Activated T-cell treated with anti-CD3 and anti-CD28 coated beads, Interleukin-2, amount 50 U/mL, for 48 hours (primary cell): ENCODE measurements around the gene GUCY1A2.
"Not testable (repeated sequence)": the region's sequence is repeated elsewhere in the genome, so short reads cannot be mapped to it uniquely, and the experiment has no call there.

Experiments used
- DNase-seq, 2 experiments: peaks; one replicate each; pipeline ENCODE4 v3.0.0-alpha.2; 2020

The GUCY1A2 gene, protein sequence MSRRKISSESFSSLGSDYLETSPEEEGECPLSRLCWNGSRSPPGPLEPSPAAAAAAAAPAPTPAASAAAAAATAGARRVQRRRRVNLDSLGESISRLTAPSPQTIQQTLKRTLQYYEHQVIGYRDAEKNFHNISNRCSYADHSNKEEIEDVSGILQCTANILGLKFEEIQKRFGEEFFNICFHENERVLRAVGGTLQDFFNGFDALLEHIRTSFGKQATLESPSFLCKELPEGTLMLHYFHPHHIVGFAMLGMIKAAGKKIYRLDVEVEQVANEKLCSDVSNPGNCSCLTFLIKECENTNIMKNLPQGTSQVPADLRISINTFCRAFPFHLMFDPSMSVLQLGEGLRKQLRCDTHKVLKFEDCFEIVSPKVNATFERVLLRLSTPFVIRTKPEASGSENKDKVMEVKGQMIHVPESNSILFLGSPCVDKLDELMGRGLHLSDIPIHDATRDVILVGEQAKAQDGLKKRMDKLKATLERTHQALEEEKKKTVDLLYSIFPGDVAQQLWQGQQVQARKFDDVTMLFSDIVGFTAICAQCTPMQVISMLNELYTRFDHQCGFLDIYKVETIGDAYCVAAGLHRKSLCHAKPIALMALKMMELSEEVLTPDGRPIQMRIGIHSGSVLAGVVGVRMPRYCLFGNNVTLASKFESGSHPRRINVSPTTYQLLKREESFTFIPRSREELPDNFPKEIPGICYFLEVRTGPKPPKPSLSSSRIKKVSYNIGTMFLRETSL

DNA sequence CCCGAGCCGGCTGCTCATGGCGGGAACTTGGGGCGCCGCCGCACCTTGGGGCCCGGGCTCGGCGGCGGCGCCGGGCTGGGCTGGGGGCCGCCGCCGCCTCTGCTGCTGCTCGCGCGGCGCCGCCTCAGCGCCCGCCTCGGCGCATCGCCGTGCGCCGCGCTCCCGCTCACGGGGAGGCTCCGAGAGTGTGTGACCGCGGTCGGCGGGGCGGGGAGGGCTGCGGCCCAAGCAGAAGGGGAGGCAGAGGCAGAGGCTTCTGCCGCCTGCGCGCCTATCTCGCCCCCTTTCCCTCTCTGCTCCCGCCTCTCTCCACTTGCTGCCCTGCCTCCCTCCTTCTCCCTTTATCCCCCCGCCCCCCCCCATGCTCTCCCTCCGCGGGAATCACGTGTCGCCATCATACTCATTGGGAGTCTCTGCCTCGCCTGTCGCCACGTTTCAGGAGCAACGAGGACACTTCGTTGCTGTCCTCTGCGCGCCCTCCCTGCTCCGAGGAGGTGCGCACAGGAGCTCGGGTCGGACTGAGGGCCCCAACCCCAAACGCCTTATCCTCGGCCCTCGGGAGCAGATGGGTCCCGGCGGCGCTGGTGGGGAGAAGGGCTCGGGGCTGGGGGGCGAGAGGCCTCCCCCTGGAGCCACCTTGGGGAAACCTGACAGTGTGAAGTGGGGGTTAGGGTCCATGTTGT lies at the start of gene GUCY1A2:
GUCY1A2 (minus strand) TSS at position 258 of the 683 bp plus-strand sequence. CDS start 421 bp downstream, outside the sequence.
- peak in 1 of 2 experiments; percentile 15 for DNase-seq

DNA sequence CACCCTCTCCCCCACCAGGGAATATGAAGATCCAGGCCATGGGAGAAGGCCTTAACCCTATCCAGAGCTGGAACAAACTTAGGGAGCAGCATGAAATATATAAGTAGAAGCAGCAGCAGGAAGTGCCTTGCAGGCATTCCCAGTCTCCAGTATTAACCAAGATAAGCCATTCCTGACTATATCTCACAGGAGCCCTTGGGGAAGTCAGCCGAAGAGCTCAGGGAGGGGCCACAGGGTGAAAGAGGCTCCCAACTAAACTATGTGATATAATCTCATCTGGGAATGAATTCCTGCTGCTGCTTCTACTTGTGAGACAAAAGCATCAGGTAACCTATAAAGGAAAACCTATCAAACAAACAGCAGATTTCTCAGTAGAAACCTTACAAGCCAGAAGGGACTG lies 36.1 kb upstream of the GUCY1A2 start:
- DNase-seq, result no peak

DNA sequence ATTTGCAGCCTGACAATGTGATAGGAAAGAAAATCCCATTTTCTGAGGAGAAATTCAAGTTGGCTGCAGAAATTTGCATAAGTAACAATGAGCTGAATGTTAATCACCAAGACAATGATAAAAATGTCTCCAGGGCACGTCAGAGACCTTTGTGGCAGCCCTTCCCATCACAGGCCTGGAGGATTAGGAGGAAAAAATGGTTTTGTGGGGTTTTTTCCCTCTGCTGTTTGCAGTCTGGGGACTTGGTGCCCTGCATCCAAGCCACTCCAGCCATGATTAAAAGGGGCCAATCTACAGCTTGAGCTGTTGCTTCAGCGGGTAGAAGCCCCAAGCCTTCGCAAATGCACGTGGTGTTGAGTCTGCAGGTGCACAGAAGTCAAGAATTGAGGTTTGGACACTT lies 33.1 kb upstream of the GUCY1A2 start:
- not testable (repeated sequence) for DNase-seq

DNA sequence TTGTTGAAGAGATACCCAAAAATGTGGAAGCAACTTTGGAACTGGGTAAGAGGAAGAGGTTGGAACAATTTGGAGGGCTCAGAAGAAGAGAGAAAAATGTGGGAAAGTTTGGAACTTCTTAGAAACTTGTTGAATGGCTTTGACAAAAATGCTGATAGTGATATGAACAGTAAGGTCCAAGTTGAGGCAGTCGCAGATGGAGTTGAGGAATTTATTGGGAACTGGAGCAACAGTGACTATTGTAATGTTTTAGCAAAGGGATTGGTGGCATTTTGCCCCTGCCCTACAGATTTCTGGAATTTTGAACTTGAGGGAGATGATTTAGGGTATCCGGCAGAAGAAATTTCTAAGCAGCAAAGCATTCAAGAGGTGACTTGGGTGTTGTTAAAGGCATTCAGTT lies 32.6 kb upstream of the GUCY1A2 start:
- not testable (repeated sequence) for DNase-seq

DNA sequence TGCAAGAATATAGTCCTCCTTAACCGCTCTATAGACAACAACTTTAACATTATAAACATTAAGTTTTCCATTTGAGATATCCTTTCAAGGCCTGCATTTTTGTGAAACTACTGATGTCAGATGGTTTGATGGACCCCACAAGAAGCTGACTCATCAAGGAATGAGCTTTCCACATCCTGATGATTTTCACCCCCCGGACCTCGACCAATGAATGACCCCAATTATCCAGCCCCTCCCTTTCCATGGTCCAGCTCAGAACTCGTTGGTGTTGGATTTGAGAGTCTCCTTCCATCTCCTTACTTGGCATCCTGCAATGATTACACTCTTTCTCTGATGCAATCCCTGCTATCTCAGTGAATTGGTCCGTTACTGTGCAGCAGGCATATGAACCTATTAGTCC lies 31.8 kb upstream of the GUCY1A2 start:
- DNase-seq, result no peak

DNA sequence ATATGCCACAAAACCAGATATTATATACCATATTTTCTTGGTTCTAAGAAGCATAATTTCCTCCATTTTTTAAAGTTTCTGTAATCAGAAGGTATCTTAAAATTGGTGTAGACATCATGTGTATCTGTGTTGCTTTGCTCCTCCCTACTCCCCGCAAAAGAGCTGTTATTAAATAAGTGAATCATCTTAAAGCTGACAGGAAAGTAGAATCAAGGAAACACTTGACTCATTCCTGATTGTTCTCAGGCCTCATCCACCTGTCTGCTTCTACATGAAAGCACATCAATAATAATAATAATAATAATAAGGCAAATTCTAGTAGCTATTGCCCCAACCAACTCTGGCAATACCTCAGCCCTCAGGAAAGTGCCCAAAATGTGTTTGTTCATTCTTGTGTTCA lies 26.2 kb upstream of the GUCY1A2 start:
- no peak for DNase-seq

DNA sequence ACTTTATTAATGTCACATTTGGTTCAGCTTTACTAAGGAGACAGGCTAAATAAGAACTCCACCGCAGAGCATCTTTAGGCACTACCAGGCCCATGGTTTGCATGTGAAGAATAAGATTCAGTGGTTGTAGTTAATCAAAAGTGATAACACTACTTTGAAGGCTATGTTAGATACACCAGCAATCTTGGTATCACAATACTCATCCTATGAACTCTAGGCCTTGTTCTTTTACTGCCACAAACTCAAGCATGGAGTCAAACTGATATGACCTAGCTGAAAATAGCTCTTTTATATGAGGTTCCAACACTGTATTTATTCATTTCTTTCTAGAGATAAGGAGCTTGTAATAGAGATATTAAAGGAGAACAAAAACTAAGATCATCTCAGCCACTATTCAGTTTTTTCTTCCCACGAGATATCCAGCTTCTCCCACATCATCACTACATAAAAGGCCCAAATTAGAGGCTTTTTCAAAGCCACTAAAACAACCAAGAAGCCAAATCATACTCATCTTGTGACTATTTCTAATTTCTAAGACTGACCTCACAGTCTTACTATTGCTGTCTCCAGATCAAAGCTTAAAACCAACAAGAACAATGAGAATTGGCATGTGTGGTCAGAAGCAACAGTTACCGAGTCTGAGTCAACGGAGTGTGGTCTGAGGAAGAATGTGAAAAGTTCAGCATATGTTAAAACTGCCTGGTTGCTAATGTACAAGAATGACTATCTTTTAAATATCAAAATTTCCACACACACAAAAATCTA lies 25.1 kb upstream of the GUCY1A2 start:
- DNase-seq, result no peak

DNA sequence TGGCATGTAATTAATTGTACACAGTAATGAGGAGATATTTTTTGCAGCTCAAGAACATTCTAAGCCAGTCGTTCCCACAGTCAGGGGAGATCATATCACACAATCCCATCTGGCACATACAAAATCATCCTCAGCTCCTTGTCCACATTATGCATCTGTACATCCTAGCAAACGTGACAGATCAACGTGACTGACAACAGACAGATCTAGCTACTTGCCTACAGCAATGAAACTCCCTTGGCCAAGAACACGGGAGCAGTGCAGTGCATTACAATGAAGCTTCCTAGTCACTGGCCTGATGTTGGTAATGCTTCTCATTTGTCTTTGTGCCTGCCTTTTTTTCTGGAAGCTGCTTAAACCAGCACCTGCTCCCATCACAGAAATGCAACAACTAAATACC lies 24.5 kb upstream of the GUCY1A2 start:
- no peak for DNase-seq

DNA sequence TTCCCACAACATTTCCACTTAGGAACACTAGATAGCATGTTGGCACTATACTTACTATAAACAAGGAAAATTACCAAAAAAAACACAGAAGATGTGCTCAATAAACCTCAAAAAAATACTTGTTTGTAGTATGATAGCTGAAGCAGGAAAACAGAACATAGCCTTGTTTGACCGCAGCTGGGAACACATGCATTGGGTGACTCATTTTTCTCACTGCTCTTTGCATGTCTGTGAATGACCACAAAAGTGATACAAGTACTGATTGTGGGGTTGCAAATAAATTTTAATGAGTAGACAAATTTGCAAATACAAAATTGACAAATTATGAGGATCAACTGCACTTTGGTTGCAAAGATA lies 22.8 kb upstream of the GUCY1A2 start:
- no peak for DNase-seq

DNA sequence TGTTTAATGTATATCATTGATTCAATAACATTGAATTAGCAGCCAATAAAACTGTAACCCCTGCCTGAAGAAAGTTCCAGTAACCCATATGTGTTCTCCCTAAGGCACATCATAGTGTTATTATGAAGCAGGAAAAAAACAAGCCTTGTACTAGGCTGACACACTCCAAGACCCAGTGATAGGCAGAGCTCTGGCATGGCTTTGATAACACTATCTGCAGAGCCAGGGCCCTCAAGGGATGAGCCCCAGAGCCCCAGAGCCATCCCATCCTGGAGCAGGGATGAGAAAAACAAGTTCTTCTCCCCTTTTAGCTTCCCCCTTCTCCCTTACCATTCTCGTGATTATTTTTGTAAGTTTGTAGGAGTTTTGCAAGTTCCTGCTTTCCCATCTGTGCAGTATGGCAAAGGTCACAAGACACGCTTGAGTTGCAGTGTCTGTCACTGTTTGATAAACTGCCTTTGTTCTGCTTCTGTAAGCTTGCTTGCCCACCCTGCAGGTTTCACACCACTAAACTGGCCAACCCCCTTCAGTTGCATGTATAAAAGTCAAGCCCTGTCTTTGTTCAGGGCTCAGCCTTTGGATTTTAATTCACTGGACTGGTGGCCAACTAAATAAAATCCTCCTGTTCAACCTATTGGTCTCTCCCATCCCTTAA lies 22.3 kb upstream of the GUCY1A2 start:
- no peak for DNase-seq

DNA sequence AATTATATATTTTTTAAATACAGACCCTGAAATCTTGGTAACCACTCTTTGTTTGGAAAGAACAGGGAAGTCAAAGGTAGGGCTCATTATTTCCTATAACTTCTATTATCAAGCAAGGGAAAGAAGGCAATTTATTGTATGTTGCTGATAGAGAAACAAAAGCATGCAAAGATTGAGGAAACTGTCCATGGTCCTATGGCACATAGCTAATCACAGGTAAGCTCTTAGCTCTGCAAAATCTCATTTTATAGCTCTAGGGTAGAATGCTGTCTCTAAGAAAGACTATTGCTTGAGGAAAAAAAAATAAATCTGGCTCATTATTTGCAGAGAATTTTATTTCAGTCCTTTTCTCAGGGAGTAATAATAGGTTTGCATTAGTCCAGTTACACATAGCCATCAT lies 7.4 kb upstream of the GUCY1A2 start:
- no peak for DNase-seq

DNA sequence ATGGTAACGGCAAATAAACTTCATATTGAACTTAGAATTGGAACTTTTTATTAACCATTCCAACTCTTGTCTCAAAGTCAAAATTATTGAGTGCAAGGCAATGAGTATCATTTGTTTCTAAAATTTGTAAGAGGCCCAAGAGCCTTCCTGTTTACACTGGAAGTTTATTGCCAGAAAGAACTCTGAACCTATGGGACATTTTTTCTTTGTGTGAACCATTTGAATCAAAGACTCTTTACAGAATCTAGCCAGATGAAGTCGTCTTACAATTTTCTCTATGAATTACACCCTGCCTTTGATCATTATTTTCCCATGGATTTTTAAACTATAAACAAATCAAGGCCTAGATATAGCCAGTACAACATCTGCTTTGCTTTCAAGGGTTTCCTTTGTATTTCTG lies 2.3 kb upstream of the GUCY1A2 start:
- DNase-seq, result no peak

DNA sequence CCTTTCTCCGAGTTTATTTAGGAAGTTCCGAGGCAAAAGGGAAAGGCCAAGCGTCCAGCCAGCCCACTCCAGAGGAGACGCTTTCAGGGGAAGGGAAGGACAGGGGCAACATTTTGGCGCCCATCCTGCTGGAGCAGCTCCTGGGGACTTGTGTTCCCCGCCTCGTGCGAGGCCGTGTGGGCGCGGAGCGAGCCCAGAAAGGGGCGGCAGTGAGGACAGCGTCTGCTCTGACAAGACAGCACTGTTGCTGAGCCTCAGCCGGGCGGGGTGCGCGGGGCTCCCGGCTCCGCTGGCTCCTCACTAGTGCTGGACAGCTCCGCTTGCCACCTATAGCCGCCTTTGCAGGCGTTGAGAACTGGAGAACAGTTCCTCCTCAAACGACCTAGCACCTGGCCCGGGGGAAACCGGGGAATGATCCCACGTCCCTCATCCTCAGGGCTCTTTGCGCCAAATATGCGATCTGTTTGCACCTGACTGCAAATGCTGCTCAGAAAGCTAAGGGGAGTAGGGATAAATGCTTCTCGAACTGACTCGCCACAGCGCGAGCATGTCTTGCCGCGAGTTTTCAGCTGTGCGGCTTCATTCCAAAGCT lies 722 bp upstream of the GUCY1A2 start:
- DNase-seq, result peak; percentile 18 to 21

DNA sequence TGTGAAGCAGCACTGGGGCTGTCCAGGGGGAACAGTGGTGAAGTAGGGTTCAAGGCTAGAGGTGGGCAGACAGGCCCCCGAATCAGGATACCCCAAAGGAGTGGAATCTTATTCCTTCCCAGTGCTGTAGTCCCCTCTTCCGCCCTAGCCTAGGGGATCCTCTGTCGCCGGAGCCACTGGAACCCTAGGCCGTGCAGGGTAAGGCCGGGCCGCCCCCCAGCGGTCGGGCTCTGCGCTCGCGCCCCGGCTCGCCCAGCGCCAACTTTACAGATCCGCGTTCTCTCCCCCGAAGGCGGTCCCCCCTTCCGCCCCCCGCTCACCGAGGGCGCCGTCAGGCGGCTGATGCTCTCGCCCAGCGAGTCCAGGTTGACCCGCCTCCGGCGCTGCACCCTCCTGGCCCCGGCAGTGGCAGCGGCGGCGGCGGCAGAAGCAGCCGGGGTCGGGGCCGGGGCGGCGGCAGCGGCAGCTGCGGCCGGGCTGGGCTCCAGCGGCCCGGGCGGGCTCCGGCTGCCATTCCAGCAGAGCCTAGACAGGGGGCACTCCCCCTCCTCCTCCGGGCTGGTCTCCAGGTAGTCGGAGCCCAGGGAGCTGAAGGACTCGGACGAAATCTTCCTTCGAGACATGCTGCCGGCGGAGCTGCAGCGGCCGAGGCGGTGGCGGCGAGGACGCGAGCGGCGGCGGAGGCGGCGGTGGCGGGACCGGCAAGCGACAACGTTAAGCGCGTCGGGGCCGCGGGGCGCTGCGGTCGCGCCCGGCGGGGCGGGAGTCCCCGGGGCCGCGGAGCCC lies 650 bp downstream of the GUCY1A2 start:
- DNase-seq, result peak; percentile 25 to 37

DNA sequence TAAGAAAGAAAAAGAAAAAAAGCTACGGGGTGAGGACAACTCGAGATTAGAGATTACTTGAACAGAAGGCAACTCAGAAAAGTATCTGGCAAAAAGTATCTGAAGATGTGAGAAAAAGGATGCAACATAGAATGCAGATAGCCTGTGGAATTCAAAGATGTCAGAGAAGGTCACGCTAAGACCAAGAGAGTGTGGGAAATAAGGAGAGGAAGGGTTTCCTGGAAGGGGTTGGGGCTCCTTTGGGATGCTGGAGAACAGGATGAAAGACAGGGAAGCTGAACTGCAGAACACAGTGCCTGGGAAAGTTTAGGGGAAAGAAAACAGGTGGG lies 1.2 kb downstream of the GUCY1A2 start:
- DNase-seq, result no peak

DNA sequence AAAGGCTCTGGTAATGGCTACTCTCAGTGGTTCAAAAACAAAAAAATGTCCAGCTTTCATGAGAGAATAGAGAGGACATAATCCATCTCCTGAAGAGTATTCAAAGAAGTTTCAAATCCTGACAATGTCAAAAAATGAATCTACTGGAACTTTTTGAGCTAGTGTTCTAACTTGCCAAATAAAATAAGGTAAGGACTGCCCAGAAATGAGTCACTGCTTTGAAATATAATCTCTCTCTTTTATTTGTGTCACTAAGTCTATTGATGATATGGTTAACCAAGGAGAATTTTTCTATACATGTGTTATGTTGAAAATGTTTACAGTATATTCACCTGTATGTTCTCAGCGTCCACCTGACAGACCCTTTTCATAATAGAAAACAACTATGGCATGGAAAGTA lies 3.4 kb downstream of the GUCY1A2 start:
- no peak for DNase-seq

DNA sequence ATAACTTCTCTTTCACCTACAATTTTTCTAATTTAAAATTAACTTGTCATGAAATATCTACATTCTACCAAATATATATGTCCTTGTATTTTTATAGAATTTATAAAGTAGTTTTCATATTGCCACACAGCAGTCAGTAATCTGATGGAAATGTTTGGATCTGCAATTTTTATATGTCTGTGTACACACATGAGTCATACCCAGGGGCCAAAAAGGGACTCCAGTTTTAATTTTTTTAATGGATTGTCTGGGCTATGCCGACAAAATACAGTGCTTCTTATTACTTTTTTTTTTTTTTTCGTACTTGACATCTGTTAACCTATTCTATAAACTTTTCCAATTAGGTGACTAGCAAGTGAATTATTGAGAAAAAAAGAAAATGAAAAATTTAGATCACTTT lies 6.3 kb downstream of the GUCY1A2 start:
- DNase-seq, result no peak

DNA sequence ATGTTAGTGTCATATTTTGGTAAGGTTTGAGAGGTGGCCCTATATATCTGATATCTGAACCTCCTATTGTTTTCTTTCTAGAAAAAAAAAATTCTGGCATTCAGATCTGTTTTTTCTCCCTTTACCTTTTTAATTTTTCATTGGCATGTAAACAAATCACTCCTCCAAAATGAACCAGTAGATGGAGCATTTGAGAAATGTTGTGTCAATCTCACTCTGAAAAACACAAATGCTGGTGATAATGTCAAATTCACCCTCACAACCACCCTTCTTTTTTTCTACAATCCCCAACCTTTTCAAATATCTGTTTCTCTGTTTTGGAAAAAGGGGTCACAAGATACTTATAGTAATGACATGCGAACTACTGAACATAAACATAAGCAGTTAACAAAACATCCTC lies 9.1 kb downstream of the GUCY1A2 start:
- DNase-seq, result no peak

DNA sequence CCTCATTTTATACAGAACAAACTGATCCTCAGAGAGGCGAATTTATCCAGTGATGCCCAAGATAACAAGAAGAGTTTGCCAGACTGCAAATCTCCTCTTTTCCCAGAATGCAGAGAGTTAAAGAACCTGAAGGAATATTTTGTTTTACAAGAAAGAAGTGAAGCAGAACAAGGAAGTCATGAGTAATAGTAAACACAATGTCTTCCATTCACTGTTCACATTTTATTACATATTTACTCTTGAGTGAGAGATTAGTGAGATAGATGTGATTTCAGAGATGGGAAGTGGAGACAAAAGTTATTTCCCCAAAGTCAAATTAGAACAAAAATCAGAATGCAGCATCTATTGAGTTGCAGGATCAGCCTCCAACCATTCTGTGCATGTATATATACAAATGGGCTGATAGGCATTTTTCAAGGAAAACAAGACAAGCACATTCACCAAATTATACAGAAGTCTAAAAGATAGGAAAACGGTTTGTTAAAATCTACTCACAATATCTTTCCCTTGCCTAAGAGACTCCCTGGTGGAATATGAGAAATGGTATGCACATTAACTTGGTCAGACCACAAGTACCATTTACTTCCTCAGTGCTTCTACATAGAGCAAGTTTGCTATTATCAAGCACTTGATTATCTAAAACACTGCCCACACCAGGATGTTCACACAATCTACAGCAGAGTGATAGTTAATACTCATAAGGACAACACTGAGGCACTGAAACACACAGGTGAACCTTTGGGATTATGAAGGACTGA lies 12.0 kb downstream of the GUCY1A2 start:
- no peak for DNase-seq

DNA sequence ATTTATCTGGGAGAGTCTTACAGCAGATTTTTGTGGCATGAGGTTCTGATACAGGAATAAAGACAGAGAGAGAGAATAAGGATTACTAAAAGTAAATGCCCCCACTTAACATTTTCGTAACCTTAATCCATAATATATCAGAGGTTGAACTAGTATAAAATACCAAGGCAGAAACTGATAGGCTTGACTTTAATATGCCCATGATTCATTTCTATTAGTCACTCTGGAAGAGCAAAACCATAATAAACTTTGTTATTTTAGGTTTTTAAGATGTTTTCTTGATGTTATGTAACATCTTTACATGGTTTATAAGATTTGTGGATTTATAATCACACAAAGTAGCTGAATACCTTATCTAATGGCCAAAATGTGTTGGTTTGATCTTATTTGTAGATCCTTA lies 19.1 kb downstream of the GUCY1A2 start:
- DNase-seq, result no peak

DNA sequence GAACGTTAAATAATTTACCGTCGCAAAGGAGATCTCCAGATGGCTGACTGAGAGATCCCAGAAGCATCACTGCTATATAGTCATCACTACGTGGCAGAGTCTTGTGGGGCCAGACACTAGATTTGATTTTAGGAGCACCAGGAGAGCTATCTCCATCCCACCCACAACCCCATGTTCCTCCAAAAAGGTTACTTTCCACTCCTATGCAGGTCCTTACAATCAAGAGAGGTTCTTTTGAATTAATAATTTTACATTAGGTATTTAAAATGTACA lies 19.4 kb downstream of the GUCY1A2 start:
- no peak for DNase-seq
